Gastroesophageal sphincter (tissue), 3 donors: Measurements from ENCODE around the gene AOX1.

Source experiments
- CTCF ChIP-seq, 4 experiments: fragments of 200-600 bp in 2 of 4; fragments of 450-650 bp in 2 of 4; sonication (generic) in 1 of 4; IDR thresholded peaks; one replicate each; pipeline ENCODE4 v1.5.1; 2017 to 2019; ENCODE audit warnings: antibody characterized with exemption in 4 of 4, mild to moderate bottlenecking in 2 of 4, moderate library complexity in 2 of 4
- EP300 ChIP-seq: sonication (generic); formaldehyde crosslinking; IDR thresholded peaks from one replicate; pipeline ENCODE4 v1.6.1; 2017; ENCODE audit warnings: antibody characterized with exemption, mild to moderate bottlenecking
- POLR2A ChIP-seq, 2 donors: fragments of 450-650 bp; IDR thresholded peaks; one replicate each; pipeline ENCODE4 v1.6.1; 2017; ENCODE audit warnings: antibody characterized with exemption in 2 of 2, mild to moderate bottlenecking in 2 of 2, moderate library complexity in 1 of 2

- no peak for TF ChIP-seq CTCF (IDR thresholded peaks at IDR 0.05)
- TF ChIP-seq POLR2A (IDR thresholded peaks at IDR 0.05), result no peak
- no peak for TF ChIP-seq EP300
Observed at GRCh38 chr2:200713704-200714064, 127.9 kb downstream of the AOX1 start.
